Tibial nerve (tissue), 4 donors: ENCODE results near the gene AKR1C2.
"Not testable (repeated sequence)": the region's sequence is repeated elsewhere in the genome, so short reads cannot be mapped to it uniquely, and the experiment has no call there.

Experiments
- CTCF ChIP-seq, 5 experiments: fragments of 200-600 bp in 3 of 5; fragments of 450-650 bp in 2 of 5; sonication (generic) in 3 of 5; IDR thresholded peaks; one replicate each; pipeline ENCODE4 v1.5.1; 2016 to 2019; ENCODE audit warnings: antibody characterized with exemption in 5 of 5, mild to moderate bottlenecking in 3 of 5, moderate library complexity in 2 of 5
- EP300 ChIP-seq, 2 donors: sonication (generic); formaldehyde crosslinking; IDR thresholded peaks; one replicate each; pipeline ENCODE4 v1.6.1; 2017; ENCODE audit warnings: antibody characterized with exemption in 2 of 2, mild to moderate bottlenecking in 1 of 2
- POLR2A ChIP-seq, 2 donors: fragments of 450-650 bp; IDR thresholded peaks; one replicate each; pipeline ENCODE4 v1.6.1; 2017; ENCODE audit warnings: antibody characterized with exemption in 2 of 2, mild to moderate bottlenecking in 2 of 2, moderate library complexity in 2 of 2

DNA sequence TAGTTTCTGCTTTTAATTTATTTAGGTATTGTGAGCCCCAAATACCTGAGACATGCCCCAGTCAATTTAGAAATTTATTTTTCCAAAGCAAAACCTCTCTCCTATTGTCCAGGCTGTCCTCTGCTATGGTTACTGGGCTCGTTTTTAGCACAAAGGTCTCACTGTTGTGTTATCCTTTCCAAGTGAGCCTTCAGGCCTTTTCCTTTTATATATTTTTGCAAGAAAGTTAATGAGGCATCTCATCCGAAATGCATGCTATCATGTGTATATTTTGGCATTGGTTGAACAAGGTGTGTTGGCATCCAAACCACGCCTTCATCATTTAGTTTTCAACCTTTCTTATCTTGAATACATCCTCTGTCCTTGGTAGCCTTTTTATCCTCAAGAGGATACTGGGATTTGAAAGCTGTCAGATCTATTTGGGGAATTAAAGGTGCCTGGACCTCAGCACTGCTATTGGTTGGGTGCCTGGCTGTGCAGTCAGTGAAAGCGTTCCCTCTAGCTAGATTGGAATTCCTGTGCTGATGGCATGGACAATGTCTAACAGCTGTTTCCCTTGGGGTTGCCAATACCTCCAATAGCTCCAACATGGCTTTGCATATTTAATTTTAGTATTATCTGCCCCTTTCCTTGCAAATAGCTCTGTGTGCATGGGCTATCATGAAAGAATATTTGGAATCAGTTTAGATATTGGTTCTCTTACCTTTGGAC, 10.7 kb upstream of the AKR1C2 start:
- not testable (repeated sequence) for TF ChIP-seq CTCF, POLR2A, EP300 (IDR thresholded peaks at IDR 0.05)
